IMR-90 (cell line): ENCODE data around the gene CXXC1.

ENCODE experiments used
- BHLHE40 ChIP-seq: fragments of 150-350 bp; IDR thresholded peaks from 2 replicates; pipeline ENCODE4 v1.6.1; 2016; ENCODE audit warnings: mild to moderate bottlenecking, low read depth, low read length
- CEBPB ChIP-seq: IDR thresholded peaks from 2 replicates; pipeline ENCODE4 v1.6.1; 2012; ENCODE audit warnings: low read depth, low read length, improper control_type of control experiment
- POLR2A ChIP-seq: IDR thresholded peaks from 2 replicates; pipeline ENCODE4 v1.6.1; 2012; ENCODE audit warnings: mild to moderate bottlenecking, low read depth, low read length
- RAD21 ChIP-seq: IDR thresholded peaks from 2 replicates; pipeline ENCODE4 v1.6.1; 2012; ENCODE audit warnings: low read length, improper control_type of control experiment
- RCOR1 ChIP-seq: IDR thresholded peaks from 2 replicates; pipeline ENCODE4 v1.6.1; 2012; ENCODE audit warnings: mild to moderate bottlenecking, low read length, improper control_type of control experiment; ENCODE audit not compliant: insufficient replicate concordance
- RFX5 ChIP-seq: IDR thresholded peaks from 2 replicates; pipeline ENCODE4 v1.8.0; 2012; ENCODE audit warnings: low read depth, mild to moderate bottlenecking, low read length, moderate library complexity
- TF ChIP-seq, protein P1 (sequence below): conservative IDR thresholded peaks from 2 replicates; pipeline ENCODE4 v1.5.1; 2012; ENCODE audit warnings: mild to moderate bottlenecking, low read depth, low read length, improper control_type of control experiment

DNA sequence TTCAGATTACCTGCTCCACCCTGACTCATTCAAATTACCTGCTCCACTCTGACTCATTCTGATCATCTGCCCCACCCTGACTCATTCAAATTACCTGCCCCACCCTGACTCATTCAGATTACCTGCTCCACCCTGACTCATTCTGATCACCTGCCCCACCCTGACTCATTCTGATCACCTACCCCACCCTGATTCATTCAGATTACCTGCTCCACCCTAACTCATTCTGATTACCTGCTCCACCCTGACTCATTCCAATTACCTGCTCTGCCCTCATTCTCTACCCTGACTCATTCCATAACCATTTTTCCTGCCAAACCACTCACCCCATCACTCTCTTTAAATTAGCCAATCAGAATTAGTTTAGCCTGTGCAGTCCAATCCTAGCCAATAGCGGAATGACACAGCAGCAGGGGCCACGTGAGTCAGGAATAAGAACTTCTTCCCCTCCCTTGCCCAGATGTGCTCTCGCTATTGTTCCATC lies 47.4 kb downstream of the CXXC1 start:
- TF ChIP-seq, protein P1, sequence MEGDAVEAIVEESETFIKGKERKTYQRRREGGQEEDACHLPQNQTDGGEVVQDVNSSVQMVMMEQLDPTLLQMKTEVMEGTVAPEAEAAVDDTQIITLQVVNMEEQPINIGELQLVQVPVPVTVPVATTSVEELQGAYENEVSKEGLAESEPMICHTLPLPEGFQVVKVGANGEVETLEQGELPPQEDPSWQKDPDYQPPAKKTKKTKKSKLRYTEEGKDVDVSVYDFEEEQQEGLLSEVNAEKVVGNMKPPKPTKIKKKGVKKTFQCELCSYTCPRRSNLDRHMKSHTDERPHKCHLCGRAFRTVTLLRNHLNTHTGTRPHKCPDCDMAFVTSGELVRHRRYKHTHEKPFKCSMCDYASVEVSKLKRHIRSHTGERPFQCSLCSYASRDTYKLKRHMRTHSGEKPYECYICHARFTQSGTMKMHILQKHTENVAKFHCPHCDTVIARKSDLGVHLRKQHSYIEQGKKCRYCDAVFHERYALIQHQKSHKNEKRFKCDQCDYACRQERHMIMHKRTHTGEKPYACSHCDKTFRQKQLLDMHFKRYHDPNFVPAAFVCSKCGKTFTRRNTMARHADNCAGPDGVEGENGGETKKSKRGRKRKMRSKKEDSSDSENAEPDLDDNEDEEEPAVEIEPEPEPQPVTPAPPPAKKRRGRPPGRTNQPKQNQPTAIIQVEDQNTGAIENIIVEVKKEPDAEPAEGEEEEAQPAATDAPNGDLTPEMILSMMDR, result no peak
- TF ChIP-seq POLR2A (no peak), CEBPB (no peak), RFX5 (no peak), RAD21 (no peak), RCOR1 (no peak), BHLHE40 (no peak)
